SH-SY5Y (cell line): Measurements from ENCODE around the gene THSD4.

Experiments
- GATA2 ChIP-seq: IDR thresholded peaks from 2 replicates; pipeline ENCODE4 v1.6.1; 2011; ENCODE audit warnings: mild to moderate bottlenecking, low read depth, low read length
- GATA3 ChIP-seq: IDR thresholded peaks from 2 replicates; pipeline ENCODE4 v1.6.1; 2011; ENCODE audit warnings: low read depth, mild to moderate bottlenecking, low read length, moderate library complexity

THSD4 gene

DNA sequence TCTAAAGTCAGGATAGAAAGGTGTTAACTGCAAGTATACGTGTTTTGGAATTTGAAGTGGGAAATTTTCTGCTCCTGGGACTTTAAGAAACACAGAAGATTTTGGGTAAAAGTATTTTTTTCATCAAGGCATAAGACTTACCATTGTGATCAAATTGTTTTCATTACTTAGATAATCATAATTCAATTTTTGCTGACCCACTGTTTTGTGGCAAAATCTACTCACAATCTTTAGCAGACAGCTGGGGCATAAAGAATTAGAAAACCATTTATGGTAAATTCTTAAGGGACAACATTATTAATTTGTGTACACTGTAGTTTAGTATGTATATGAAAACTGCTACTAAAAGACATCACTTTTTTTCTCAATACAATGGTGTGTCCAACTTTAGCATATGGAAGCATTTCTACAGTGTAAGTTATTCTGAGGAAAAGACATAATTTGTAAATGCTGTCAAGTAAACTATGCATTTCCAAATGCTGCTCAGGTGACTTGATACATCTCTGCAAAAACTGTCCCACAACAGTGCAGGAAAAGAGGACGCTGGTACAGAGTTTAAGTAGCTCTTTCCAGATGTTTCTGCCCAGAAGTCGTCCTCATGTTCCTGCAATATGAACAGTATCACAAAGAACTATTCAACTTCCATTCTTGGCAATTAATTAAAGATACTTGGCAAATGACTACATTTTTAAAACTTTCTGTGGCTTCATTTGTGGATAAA lies 52.3 kb downstream of the THSD4 start:
- TF ChIP-seq GATA2, result no peak
- TF ChIP-seq GATA3, result no peak

DNA sequence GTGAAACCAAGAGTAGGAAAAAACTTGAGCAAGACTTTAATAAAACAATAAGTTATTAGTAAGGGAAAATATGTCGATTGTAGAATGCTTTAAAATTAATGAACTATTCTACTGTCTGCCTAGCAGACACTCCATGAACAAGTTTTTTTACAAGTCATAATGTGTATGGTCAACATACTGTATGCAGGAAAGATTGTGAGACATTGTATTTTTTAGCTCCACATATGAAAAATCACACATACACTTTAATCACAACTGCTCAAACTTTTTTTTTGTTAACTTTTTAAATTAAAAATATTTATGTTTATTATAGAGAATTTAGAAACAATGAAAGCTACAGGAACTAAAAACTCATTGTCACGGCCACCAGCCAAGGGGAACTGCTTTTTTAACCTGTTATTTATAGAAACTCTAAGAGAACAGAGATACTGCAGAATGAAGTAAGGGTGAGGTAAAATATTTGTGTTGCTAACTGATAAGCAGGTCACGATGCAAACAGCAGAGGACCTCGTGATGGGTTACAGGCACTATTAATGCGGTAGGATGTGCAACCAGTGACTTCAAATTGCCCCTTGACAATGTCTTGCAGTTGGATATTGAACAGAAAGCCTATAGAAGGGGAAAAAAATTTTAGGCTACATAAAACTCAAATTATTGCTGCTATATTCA lies 53.0 kb downstream of the THSD4 start:
- TF ChIP-seq GATA2 (no peak), GATA3 (no peak)

GRCh38 chr15:71170163-71170562 lies 54.9 kb downstream of the THSD4 start:
- TF ChIP-seq GATA2 (no peak), GATA3 (no peak)

DNA sequence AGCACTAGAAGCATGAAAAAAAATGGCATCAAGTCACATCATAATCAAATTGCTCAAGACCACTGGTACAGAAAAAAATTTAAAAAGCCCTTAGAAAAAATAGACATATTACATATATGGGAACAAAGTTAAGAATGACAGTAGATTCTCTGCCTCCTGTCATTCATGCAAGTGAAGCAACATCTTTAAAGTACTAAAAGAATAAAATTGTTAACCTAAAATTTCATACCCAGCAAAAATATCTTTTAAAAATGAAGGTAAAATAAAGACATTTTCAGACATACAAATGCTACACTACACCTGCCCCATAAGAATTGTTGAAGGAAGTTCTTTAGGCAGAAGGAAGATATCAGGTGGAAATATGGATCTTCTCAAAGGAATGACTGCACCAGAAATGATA lies 55.9 kb downstream of the THSD4 start:
- no peak for TF ChIP-seq GATA3

- TF ChIP-seq GATA2 (no peak), GATA3 (no peak)
These were observed 65.9 kb downstream of the THSD4 start for GRCh38 chr15:71180986-71181853.

- no peak for TF ChIP-seq GATA2
- TF ChIP-seq GATA3, result no peak
These were observed 67.3 kb downstream of the THSD4 start for GRCh38 chr15:71182522-71182921.

GRCh38 chr15:71183063-71183462 lies 67.8 kb downstream of the THSD4 start:
- TF ChIP-seq GATA2, result no peak

DNA sequence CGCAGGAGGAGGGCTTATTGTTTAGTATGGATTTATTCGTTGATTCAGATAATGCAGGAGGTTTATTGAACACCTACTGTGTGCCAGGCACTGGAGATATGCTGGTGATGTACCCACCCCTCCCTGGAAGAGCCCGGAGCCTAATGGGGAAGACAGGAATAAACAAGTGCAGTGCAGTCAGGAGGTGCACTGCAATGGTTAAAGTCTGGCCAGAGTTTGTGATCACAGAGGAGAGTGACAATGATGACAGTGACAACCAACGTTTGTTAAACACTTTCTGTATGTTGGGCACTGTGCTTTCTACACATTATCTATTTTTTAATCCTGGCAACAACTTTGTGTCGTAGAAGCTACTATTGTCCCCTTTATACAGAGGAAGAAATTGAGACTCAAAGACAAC lies 70.4 kb downstream of the THSD4 start:
- no peak for TF ChIP-seq GATA3
- no peak for TF ChIP-seq GATA2

DNA sequence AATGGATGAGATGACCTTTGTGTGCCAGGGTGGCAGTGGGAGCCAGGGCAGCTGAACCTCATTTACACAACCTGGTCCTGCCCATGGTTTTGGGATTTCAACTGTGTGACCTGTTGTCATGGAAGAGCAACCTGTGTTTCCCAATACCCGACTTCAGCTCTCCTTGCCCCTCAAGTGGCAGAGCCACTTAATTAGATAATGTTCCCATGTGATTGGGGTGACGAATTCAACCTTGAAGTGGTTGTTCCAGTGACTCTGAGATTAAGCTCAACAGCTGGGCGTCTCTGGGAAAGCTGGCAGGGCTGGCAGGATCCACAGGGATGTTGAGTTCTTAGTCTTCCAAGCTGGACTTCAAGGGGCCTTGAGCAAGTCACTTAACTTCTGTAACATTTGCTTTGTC lies 71.0 kb downstream of the THSD4 start:
- TF ChIP-seq GATA3 (no peak), GATA2 (no peak)

DNA sequence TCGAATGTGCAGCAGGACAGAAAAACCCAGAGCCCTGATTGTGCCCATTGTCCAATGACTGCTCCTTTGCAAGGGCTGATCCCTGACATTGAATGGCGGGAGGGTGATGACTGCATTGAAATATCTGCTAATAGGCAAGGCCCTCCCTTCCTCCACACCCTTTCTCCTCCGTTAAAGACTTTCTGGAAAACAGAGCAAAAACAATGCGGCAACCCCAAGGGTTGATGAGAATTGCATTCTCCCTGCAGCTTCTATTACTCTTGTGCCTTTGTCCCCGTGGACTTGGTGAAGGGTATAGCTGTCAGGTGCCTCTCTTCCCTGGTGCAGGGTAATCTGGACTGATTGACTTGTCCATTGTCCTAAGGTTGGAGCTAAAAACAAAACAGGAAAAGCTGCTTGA lies 71.8 kb downstream of the THSD4 start:
- no peak for TF ChIP-seq GATA2
- TF ChIP-seq GATA3, result no peak

DNA sequence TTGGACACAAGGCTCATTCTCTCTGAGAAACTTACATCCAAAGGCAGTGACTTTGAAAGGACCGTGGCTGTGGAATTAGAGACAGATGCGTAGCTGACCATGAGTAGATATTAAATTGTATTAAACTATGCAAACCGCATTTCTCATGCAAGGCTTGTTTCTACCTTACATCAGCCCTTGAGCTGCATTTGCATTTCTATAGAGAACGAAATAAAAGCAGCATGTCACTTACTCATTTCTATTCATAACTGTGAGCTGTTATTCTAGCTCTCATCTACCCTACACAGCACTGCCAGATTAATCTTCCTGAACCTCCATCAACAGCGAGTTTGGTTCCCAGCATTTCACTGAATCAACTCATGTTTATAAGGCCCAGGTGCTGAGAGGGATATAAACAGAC lies 72.3 kb downstream of the THSD4 start:
- no peak for TF ChIP-seq GATA3
- no peak for TF ChIP-seq GATA2

- TF ChIP-seq GATA3 (no peak), GATA2 (no peak)
These were observed 74.4 kb downstream of the THSD4 start for GRCh38 chr15:71189718-71190117.

DNA sequence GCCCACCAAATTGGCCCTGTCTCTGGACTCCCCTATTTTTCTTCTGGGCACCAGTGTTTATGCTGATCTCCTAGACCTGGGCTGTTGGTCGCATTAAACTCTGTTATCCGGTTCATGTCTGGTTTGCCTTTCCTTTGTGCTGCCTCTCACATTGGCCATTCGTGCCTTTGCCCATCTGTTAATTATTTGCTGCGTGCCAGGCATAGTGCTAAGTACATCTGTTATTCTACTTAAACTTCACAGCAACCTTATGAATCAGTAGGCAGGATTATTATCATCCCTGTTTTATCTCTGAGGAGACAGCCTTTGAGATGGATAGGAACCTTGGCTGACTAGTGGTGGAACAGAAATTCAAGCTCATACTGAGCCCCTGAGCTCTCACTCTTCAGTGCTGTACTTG lies 76.0 kb downstream of the THSD4 start:
- TF ChIP-seq GATA3, result no peak
- TF ChIP-seq GATA2, result no peak

GRCh38 chr15:71192816-71193215 lies 77.5 kb downstream of the THSD4 start:
- TF ChIP-seq GATA2, result no peak
- TF ChIP-seq GATA3, result no peak

DNA sequence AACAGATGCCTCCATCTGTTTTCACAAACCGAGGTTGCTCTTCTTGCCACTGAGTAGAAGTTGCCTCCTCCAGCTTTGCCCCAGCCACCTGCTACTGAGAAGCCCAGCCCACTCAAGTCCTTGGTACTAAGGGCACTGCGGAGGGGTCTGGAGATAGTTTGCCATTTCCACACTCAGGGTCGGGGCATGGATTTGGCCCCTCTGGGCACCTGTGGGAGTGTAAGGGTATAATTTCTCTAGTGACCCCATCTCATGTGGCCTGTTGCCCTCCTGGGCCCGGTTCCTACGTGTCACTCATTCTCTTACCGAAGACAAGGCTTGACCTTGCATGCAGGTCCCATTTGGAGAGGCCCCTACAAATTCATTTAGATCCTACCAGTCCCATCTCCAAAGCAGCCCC lies 79.0 kb downstream of the THSD4 start:
- TF ChIP-seq GATA3 (no peak), GATA2 (no peak)

- TF ChIP-seq GATA3 (no peak), GATA2 (no peak)
These were observed 80.0 kb downstream of the THSD4 start for GRCh38 chr15:71195242-71195641.
